ENCODE measurements around the gene NRIP1. TPM values are rescaled to one million over a fixed set of nuclear protein-coding genes. Genes with fewer than 3 reads are reported as not detected.

Gene NRIP1
- total RNA-seq, 4 donors from 2014 or later: 38.5 to 63.7 (median 55.6) TPM

- TF ChIP-seq, protein P1, sequence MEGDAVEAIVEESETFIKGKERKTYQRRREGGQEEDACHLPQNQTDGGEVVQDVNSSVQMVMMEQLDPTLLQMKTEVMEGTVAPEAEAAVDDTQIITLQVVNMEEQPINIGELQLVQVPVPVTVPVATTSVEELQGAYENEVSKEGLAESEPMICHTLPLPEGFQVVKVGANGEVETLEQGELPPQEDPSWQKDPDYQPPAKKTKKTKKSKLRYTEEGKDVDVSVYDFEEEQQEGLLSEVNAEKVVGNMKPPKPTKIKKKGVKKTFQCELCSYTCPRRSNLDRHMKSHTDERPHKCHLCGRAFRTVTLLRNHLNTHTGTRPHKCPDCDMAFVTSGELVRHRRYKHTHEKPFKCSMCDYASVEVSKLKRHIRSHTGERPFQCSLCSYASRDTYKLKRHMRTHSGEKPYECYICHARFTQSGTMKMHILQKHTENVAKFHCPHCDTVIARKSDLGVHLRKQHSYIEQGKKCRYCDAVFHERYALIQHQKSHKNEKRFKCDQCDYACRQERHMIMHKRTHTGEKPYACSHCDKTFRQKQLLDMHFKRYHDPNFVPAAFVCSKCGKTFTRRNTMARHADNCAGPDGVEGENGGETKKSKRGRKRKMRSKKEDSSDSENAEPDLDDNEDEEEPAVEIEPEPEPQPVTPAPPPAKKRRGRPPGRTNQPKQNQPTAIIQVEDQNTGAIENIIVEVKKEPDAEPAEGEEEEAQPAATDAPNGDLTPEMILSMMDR (IDR thresholded peaks at IDR 0.05): no peak
- TF ChIP-seq POLR2AphosphoS5 (IDR thresholded peaks at IDR 0.05): no peak
- no peak for TF ChIP-seq POLR2A (IDR thresholded peaks at IDR 0.05)
- no peak for TF ChIP-seq EP300 (IDR thresholded peaks at IDR 0.05; ENCODE audit: low read depth)
Observed at GRCh38 chr21:14979264-14979663, 85.5 kb downstream of the NRIP1 start.

DNA sequence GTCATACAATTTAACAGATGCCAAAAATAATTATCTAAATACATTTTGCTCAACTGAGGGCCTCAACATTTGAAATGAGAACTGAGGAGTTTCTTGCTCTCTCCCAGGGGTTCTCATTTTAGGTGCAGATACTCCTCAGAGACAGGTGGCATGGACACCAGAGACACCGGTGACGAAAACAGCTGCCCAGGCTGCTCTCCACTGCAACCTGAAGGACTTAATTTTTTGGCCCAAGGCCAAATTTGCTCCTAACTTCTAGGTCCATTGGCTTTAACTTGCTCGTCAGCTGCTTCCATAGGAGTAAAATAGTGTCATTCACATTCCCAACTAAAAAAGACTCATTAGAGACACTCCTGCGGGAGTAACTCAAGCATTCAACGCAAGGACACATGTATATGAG lies 87.0 kb downstream of the NRIP1 start:
- Histone ChIP-seq H3K4me1 (peaks cover 0 to 3% (median 0%) of the 10 kb centered on the region in 4 donors), H3K4me3 (no peak overlapping the region), H3K36me3 (peaks cover 0 to 7% (median 0%) of the 10 kb centered on the region in 4 donors), H3K27me3 (no peaks in the 10 kb centered on the region), H3K27ac (no peak overlapping the region), H3K9me3 (no peaks in the 10 kb centered on the region)
- in situ Hi-C loops (cut with MboI; ENCODE audit: low pct_ligation_motif_present in 1 of 4, low pct_unique_long_range_greater_than_20kb in 1 of 4, low sequenced_read_pairs in 3 of 4) (no loop called here), intact Hi-C loops (cut with DNase I; ENCODE audit: low total_unique reads) (no loop called here)
- TF ChIP-seq POLR2AphosphoS5 (IDR thresholded peaks at IDR 0.05) (no peak), EP300 (IDR thresholded peaks at IDR 0.05; ENCODE audit: low read depth) (no peak), POLR2A (IDR thresholded peaks at IDR 0.05) (no peak)
- TF ChIP-seq, protein P1 (IDR thresholded peaks at IDR 0.05): no peak
- WGBS, 2 donors (ENCODE audit: low coverage in 1 of 2): 91 to 93% methylated on average over 3 to 5 of the region's 5 CpGs
- no peak for DNase-seq

More at GRCh38 chr21:14979264-14979663, 85.5 kb downstream of the NRIP1 start:
- H3K27me3 ChIP-seq: no peaks in the 10 kb centered on the region
- no peak for DNase-seq
- peaks cover 0 to 7% (median 0%) of the 10 kb centered on the region in 4 donors for H3K36me3 ChIP-seq
- H3K27ac ChIP-seq: no peak overlapping the region
- peaks cover 0 to 3% (median 0%) of the 10 kb centered on the region in 4 donors for H3K4me1 ChIP-seq
- in situ Hi-C loops (cut with MboI; ENCODE audit: low pct_ligation_motif_present in 1 of 4, low pct_unique_long_range_greater_than_20kb in 1 of 4, low sequenced_read_pairs in 3 of 4): no loop called here
- H3K4me3 ChIP-seq: no peak overlapping the region
- H3K9me3 ChIP-seq: no peaks in the 10 kb centered on the region
- intact Hi-C loops (cut with DNase I; ENCODE audit: low total_unique reads): no loop called here

GRCh38 chr21:14975136-14975919 lies 89.5 kb downstream of the NRIP1 start:
- H3K4me1 ChIP-seq: peaks cover 0 to 3% (median 0%) of the 10 kb centered on the region in 4 donors
- no peak overlapping the region for H3K27ac ChIP-seq
- H3K27me3 ChIP-seq: no peaks in the 10 kb centered on the region
- H3K4me3 ChIP-seq: no peak overlapping the region
- H3K36me3 ChIP-seq: peaks cover 0 to 7% (median 0%) of the 10 kb centered on the region in 4 donors
- DNase-seq: no peak
- TF ChIP-seq, protein P1 (IDR thresholded peaks at IDR 0.05): no peak
- TF ChIP-seq POLR2A (IDR thresholded peaks at IDR 0.05): no peak
- in situ Hi-C loops (cut with MboI; ENCODE audit: low pct_ligation_motif_present in 1 of 4, low pct_unique_long_range_greater_than_20kb in 1 of 4, low sequenced_read_pairs in 3 of 4) (no loop called here), intact Hi-C loops (cut with DNase I; ENCODE audit: low total_unique reads) (no loop called here)
- H3K9me3 ChIP-seq: no peaks in the 10 kb centered on the region
- 76 to 85% methylated on average over 6 of the region's 6 CpGs for WGBS, 2 donors (ENCODE audit: low coverage in 1 of 2)

GRCh38 chr21:14972678-14973077 lies 92.1 kb downstream of the NRIP1 start:
- Histone ChIP-seq H3K36me3 (peaks cover 0 to 13% (median 3%) of the 10 kb centered on the region in 4 donors), H3K4me3 (no peak overlapping the region), H3K4me1 (no peaks in the 10 kb centered on the region), H3K27me3 (no peaks in the 10 kb centered on the region), H3K27ac (no peak overlapping the region), H3K9me3 (no peaks in the 10 kb centered on the region)
- no peak for DNase-seq
- TF ChIP-seq EP300 (IDR thresholded peaks at IDR 0.05; ENCODE audit: low read depth) (no peak), POLR2A (IDR thresholded peaks at IDR 0.05) (no peak), POLR2AphosphoS5 (IDR thresholded peaks at IDR 0.05) (no peak)
- TF ChIP-seq, protein P1 (IDR thresholded peaks at IDR 0.05): no peak
- in situ Hi-C loops (cut with MboI; ENCODE audit: low pct_ligation_motif_present in 1 of 4, low pct_unique_long_range_greater_than_20kb in 1 of 4, low sequenced_read_pairs in 3 of 4): no loop called here
- intact Hi-C loops (cut with DNase I; ENCODE audit: low total_unique reads): no loop called here
- WGBS, 2 donors (ENCODE audit: low coverage in 1 of 2): 89 to 93% methylated on average over 2 to 6 of the region's 6 CpGs

Measured in transverse colon (tissue), 4 donors.